HG03045 (cell line): Measurements from ENCODE around the gene DTD1.
A peak's percentile ranks its signal among the peaks of the same experiment; 100 is the strongest.

Experiments
- ATAC-seq: cut with Tn5 transposase; IDR thresholded peaks from one replicate; pipeline ENCODE4 v1.9.1; 2021; ENCODE audit warnings: mild to moderate bottlenecking, moderate library complexity; ENCODE audit not compliant: unreplicated experiment

Gene DTD1

GRCh38 chr20:18701969-18702368 lies 114.1 kb downstream of the DTD1 start:
- ATAC-seq, result no peak

DNA sequence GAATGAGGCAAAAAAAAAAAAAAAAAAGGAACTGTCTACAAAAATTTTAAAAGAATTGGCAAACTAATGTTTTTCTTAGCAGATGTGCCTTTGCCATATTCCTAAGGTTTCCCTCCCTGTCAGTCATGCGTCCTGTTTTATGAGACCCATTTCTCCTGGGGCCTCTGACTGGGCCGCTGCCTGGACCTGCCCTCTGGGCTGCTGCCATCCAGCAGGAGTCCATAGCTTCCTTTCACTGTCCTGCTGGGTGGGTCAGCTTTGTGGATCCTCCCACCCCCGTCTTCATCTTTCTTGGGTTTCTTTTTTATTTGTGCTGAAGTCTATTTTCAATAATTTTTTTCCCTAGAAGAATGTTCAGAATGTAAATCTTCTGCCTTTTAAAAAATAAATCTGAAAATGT lies 114.9 kb downstream of the DTD1 start:
- ATAC-seq, result no peak

DNA sequence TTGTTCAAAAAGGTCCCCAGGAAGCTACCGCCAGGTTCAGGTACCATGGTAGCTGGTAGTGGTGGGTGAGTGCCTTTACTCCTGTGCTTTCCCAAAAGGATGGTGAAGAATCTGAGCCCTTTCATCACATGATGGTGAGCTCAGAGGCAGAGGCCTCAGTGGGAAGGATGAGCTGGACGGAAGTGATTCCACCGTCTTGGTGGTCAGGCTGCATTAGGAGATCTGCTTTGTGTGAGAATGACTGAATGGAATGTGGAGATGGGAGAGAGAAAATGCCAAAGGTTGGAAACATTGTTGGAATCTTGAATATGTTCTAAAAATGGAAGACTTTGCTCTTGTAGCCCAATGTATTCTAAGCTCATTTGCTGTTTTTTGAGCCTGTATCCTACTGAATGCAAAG lies 117.6 kb downstream of the DTD1 start:
- ATAC-seq, result no peak

DNA sequence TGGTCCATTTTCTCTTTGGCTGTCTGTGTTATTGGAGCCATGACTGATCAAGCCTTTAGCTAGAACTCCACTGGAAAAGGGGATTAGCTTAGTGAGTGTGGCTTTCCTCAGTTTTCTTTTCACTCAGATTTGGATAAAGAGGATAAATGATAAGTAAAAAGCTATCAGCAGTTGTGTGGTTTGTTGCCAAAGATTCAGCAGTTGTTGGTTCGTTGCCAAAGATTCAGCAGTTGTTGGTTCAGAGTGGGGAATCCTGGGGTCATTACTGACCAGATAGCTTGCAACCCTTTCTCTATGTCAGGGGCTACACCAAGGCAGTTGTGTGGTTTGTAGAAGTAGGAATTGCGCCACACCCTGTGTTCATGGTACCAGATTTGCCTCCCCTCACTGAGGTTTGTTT lies 118.1 kb downstream of the DTD1 start:
- no peak for ATAC-seq

DNA sequence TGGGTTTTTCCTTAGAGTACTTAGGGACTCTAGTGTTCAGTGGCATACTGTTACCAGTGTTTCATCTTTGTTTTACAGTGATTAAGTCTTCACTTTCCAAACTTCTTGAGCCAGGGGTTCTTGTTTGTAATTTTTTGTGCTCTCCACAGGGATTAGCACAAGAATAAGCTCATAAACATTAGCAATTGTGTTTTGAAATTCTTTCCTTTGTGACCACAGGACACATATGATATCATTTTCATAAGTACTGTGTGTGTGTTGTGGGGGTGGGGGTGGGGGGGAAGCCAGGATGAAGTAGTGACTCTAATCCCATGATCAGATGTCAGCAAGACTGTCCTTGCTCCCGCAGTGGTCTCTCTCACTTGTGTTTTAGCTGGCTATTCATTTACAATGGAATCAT lies 124.3 kb downstream of the DTD1 start:
- no peak for ATAC-seq

DNA sequence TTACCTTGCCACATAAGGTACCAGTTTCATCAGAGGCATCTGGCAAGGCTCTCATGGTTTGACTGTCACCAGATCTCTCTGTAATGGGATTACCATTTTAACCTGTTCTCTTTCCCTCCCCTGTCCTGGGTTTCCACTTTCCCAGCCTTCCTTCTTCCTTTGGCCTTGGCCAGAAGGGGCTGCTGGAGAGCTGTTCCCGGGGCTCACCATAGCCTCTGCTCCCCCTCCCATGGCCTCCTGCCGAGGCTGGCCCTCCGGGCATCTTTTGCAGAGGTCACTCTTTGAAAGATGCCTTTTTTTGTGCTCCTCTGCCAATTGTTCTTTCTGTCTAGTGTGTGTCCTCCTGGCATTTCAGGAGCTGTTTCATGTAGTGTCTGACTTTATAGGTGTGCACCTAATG lies 125.0 kb downstream of the DTD1 start:
- ATAC-seq, result no peak

DNA sequence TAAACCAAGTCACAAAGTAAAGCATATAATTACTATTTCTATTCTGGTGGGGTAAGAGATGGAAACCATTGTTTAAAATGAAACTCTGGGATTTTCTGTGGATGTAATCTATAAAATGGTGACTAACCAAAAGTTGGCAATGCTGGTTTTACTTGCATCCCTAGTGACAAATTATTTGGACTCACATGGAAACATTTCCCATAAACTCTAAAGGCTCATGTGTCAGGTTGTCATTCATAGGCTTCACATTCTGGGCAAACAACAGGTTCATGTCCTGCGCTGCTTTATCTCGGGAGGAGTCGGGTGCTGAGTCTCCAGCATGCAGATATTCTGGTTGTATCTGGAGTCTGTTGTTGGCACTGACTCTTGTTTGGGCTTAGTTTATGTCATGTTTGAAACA lies 127.7 kb downstream of the DTD1 start:
- ATAC-seq, result no peak

GRCh38 chr20:18717062-18717461 lies 129.2 kb downstream of the DTD1 start:
- ATAC-seq, result no peak

DNA sequence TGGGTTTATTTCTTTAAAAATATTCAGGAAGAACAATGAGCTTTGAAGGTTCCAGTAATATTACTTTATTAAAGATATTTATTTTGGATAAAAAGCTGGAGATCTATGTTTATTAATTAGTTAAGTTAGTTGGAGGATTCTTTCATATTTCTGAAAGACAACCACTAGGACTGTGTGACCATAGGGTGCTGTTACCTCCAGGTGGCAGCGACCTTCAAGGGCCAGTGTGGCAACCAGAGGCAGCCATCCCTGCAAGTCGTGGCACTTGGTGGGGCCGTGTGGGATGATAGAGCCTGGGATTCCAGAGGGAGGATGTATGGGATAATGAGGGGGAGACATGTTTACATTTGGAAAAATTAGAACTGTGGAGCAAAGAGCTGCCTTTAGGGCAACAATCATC lies 130.3 kb downstream of the DTD1 start:
- ATAC-seq, result no peak

DNA sequence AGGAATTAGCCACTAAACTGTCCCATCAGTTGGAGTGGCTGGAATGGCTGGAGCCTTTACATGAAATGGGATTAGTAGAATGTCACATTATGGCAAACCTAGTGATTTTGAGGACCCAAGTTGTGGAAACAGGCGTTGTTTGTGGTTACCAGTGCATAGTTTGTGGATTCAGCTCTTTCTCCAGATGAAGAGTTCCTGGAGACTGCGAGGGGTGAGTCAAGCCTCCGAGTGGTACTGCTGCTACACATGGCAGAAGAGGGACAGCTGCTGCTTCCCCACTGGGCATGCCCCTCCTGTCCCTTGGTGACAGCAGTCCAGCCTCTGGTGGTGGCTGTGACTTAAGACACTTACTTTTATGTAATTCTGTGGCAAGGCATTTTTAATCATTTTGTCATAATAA lies 131.6 kb downstream of the DTD1 start:
- no peak for ATAC-seq

DNA sequence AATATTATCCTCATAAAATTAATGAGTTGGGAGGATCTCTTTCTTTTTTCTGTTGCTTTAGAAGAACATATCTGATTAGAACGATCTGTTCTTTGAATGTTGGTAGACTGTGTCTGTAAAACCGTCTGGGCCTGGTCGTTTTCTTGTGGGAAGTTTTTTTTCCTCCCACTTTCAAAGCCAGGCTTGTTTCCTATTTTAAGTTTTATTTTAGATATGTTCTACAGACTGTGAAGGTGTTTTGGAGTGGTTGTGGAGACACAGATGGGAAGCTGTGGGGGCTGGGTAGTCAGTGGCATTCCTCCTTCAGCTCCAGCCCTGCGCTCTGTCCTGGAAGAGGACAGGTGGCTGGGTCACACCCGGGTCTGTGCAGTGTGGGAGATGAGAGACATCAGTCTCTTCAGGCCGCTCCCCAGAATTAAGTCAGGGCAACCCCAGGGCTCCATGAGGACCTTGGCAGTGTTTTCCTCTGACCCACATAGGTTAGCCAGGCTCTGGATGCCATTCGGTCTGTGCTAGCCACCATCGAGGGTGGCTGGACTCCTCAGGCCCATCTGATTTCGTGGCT lies 133.8 kb downstream of the DTD1 start:
- ATAC-seq, result no peak

GRCh38 chr20:18722371-18722770 lies 134.5 kb downstream of the DTD1 start:
- ATAC-seq, result no peak

DNA sequence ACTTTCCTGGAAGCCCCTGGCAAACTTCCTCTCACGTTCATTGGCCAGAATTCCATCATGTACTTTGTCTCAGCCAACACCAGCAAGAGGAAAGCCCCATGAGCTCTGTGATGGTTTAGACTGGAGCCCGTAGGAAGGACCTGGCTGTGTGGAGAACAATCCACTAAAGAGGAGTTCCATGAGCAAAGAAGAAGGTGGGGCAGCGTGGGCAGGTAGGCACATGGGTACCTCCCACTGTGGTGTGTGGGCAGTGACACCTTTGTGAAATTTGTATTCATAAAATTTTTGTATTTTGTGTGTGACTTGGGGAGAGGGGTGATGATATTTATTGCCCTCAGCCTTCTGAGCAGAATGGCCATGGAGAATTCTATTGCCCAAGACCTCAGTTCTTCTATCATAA lies 136.2 kb downstream of the DTD1 start:
- no peak for ATAC-seq

GRCh38 chr20:18724788-18725464 lies 137.1 kb downstream of the DTD1 start:
- ATAC-seq, result no peak

DNA sequence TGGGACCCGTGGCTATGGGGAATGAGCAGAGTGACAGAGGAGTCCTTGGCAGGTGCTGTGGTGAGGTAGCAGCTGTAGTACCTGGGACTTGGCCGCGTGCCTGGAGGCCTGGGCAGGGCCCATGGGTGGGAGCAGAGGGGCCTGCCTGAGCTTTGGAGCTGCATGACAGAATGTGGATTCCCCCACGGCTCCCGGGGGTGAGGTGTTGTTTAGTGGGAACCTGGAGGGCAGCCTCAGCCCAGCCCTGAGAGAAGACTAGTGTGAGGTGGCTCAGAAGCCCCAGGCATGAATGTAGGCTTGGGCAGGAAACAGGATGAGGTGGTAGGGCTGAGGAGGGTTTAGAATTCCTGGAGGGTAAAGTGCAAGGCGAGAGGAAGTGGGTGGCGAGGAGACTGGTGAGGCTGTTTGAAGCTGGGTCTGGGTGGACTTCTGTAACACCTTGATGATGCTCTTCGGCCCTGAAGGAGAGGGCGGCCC lies 139.2 kb downstream of the DTD1 start:
- ATAC-seq, result no peak

- peak; percentile 90 for ATAC-seq
Observed at GRCh38 chr20:18728165-18728869, 140.5 kb downstream of the DTD1 start.

DNA sequence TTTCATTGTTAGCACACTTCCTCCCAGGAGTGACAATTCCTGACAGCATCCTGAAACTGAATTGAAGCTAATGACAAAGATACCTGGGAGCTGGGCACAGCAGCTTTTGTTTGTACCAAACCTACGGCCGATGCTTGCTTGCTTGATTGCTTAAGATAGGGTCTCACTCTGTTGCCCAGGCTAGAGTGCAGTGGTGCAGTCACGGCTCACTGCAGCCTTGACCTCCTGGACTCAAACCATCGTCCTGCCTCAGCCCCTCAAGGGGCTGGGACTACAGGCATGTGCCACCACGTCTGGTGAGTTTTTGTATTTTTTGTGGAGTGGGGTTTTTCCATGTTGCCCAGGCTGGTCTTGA lies 141.0 kb downstream of the DTD1 start:
- peak; percentile 45 for ATAC-seq

- ATAC-seq, result no peak
Observed at GRCh38 chr20:18729231-18729825, 141.5 kb downstream of the DTD1 start.

- ATAC-seq, result no peak
Observed at GRCh38 chr20:18731940-18732339, 144.1 kb downstream of the DTD1 start.

DNA sequence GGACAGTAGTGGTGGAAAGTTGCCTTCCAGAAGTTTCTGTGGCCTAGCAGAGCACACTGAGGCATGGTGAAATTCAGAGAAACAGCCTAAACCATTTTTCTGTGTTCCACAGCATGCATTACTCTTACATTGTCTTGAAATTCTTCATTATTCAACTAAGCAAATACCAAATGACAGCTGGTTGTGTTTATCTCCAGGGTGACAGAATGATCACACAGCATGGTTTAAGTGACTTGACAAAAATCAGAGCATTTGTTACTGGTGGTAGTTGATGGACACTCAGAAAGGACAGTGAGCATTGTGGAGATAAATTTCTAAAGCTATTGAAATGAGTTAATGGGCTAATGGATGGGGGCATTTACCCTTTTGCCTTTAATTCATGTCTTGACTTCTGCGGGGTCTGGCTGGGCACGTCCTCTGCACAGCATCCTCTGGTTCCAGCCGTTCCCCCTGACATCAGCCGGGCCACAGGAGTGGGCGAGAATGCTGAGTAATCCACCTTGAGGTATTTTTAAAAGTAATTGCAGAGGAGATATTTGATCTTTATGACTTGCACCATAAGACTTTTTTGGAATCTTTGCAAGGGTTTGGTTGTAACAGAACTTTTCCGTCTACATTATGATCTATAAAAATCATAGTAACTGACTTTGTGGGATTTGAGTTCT lies 146.8 kb downstream of the DTD1 start:
- no peak for ATAC-seq

GRCh38 chr20:18737140-18737539 lies 149.3 kb downstream of the DTD1 start:
- ATAC-seq, result no peak
